ENCODE results near the gene ADGRD2. TPM values are rescaled to one million over a fixed set of nuclear protein-coding genes. Genes with fewer than 3 reads are reported as not detected.

ADGRD2 gene
- polyA plus RNA-seq, 3 donors, result 0.17 TPM; not detected in 2

GRCh38 chr9:124475868-124476690, 25.8 kb downstream of the ADGRD2 start:
- DNase-seq (ENCODE audit: low read depth in 3 of 3, low spot score in 2 of 3), result no peak

- no peak for DNase-seq (ENCODE audit: low read depth in 3 of 3, low spot score in 2 of 3)
Observed at GRCh38 chr9:124477211-124477647, 27.0 kb downstream of the ADGRD2 start.

DNA sequence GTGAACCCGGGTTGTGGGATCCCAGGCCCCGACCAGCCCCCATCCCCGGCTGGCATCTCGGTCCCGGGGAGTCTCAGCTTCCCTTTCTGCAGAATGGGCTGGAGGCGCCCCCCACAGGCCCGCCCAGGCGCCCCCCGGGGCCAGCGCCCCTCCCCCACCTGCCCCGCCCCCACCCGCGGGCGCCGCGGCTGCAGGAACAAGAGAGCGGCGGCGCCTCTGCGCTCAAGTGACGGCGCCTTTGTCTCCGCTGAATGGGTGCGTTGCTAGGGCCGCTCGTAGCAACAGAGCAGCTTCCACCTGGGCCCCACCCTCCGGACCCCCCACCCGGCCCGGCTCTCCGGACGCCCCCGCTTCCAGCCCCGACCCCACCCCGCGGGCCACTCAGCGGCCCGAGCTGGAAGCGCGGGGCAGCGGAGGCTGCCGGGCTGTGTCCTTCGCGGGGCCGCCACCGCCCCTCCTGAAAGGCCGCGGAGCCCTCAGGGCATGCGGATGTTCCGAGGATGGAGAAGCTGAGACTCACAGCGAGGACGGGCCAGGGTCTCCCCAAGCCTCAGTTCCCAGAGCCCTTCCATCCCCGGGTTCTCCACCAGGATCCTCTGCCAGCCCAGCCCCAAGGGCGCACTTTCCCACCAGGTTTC, 27.5 kb downstream of the ADGRD2 start:
- no peak for DNase-seq (ENCODE audit: low read depth in 3 of 3, low spot score in 2 of 3)

DNA sequence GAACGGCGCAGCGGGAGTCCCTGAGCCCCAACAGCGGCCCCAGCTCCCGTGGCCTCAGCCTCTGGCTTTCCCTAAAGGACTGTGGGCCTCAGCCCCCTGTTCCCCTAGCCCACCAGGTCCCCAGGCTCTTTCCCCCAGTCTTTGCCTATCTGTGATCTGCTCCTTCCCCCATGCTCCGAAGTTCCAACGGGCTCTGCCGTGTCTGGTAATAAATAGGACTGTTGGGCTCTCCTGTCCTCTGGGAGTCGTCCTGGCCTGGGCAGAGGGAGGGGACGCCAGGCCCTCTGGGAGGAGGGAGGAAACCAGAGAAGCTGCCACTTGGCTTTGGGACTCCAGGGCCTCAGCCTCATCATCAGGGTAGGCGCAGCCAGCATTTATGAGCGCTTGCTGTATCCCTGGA, 28.1 kb downstream of the ADGRD2 start:
- DNase-seq (ENCODE audit: low read depth in 3 of 3, low spot score in 2 of 3), result no peak

GRCh38 chr9:124479371-124479770, 29.1 kb downstream of the ADGRD2 start:
- no peak for DNase-seq (ENCODE audit: low read depth in 3 of 3, low spot score in 2 of 3)

GRCh38 chr9:124479947-124480620, 29.8 kb downstream of the ADGRD2 start:
- DNase-seq (ENCODE audit: low read depth in 3 of 3, low spot score in 2 of 3), result no peak

- no peak for DNase-seq (ENCODE audit: low read depth in 3 of 3, low spot score in 2 of 3)
Observed at GRCh38 chr9:124480621-124480981, 30.4 kb downstream of the ADGRD2 start.

- DNase-seq (ENCODE audit: low read depth in 3 of 3, low spot score in 2 of 3), result no peak
Observed at GRCh38 chr9:124481115-124481514, 30.9 kb downstream of the ADGRD2 start.

DNA sequence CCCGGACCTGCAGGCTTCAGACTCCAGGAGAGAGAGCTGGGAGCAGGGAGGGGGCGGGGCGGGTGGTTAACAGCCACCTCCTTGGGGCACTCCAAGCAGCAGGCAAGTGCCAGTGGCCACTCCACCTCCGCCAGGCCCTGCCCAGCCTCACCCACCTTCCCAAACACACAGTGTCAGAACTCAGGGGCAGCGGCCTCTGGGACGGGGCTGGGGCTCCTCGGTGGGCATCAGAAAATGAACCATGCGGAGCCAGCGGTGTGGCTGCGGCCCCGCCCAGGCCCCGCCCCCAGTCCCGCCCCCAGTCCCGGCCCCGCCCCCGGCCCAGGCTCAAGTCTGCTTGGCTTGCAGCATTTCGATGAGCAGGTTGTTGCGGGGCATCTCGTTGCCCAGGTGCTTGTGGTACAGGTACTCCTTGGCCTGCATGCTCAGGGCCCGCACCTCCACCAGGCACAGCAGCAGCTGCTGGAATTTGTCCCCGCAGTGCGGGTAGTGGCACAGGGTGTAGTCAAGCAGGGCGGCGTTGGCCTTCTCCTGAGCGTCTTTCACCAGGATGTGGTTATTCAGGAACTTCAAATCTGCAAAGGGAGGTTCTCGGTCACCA, 32.3 kb downstream of the ADGRD2 start:
- DNase-seq (ENCODE audit: low read depth in 3 of 3, low spot score in 2 of 3), result no peak

GRCh38 chr9:124483481-124483880, 33.2 kb downstream of the ADGRD2 start:
- DNase-seq (ENCODE audit: low read depth in 3 of 3, low spot score in 2 of 3), result no peak

- no peak for DNase-seq (ENCODE audit: low read depth in 3 of 3, low spot score in 2 of 3)
Observed at GRCh38 chr9:124485201-124485600, 35.0 kb downstream of the ADGRD2 start.

- no peak for DNase-seq (ENCODE audit: low read depth in 3 of 3, low spot score in 2 of 3)
Observed at GRCh38 chr9:124485936-124486335, 35.7 kb downstream of the ADGRD2 start.

DNA sequence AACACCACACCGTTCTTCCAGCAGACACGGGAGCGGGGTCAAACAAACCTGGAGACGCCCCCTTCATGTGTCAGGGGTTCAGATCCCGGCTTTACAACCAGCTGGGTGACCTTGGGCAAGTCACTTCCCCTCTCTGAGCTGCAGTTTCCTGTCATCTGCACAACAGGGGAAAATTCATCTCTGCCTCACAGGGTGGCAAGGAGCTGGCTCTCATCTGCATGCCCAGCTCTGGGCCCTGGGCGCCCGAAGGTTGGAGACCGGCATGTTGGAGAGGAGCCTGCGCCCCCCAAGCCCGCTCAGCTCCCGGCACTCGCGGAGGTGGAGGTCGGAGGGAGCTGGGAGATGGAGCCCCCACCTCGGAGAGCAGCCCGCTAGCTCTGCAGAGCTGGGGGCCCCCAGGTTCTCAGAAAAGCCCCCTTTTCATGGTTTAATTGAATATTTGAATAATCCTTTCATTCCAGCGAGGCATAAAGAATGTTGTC, 36.6 kb downstream of the ADGRD2 start:
- DNase-seq (ENCODE audit: low read depth in 3 of 3, low spot score in 2 of 3), result no peak

GRCh38 chr9:124487260-124488182, 37.3 kb downstream of the ADGRD2 start:
- no peak for DNase-seq (ENCODE audit: low read depth in 3 of 3, low spot score in 2 of 3)

- DNase-seq (ENCODE audit: low read depth in 3 of 3, low spot score in 2 of 3), result no peak
Observed at GRCh38 chr9:124488641-124489210, 38.5 kb downstream of the ADGRD2 start.

GRCh38 chr9:124489222-124489621, 39.0 kb downstream of the ADGRD2 start:
- DNase-seq (ENCODE audit: low read depth in 3 of 3, low spot score in 2 of 3), result no peak

DNA sequence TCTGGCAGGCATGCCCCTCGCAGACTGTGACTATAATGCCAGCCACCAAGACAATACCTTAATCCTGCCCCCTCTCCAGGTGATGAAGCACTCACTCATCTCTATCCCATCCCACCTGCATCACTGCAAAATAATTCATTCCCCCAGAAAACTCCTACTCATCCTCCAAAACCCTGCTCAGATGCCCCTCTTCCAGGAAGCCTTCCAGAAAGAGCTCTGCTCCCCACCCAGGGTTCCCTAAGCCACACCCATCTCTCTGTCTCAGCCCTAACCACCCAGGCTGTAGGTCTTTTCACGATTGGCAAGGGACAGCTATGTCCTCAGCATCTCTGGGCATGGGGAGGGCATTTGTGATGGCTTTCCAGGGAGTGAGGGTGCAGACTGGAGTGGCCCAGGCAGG, 39.8 kb downstream of the ADGRD2 start:
- DNase-seq (ENCODE audit: low read depth in 3 of 3, low spot score in 2 of 3), result no peak

- no peak for DNase-seq (ENCODE audit: low read depth in 3 of 3, low spot score in 2 of 3)
Observed at GRCh38 chr9:124491049-124491975, 41.1 kb downstream of the ADGRD2 start.

- DNase-seq (ENCODE audit: low read depth in 3 of 3, low spot score in 2 of 3), result no peak
Observed at GRCh38 chr9:124492818-124493217, 42.6 kb downstream of the ADGRD2 start.

All from right renal cortex interstitium (tissue), 3 donors.